Endothelial cell of umbilical vein (primary cell): ENCODE results near the gene RHOB.

Source experiments
- EZH2 ChIP-seq: IDR thresholded peaks from 2 replicates; pipeline ENCODE4 v1.6.1; 2012; ENCODE audit warnings: borderline replicate concordance, low read depth, mild to moderate bottlenecking, moderate library complexity, low read length, inconsistent platforms; ENCODE audit not compliant: severe bottlenecking
- FOS ChIP-seq: IDR thresholded peaks from 2 replicates; pipeline ENCODE4 v1.6.1; 2011; ENCODE audit warnings: mild to moderate bottlenecking, low read length, moderate library complexity, borderline replicate concordance; ENCODE audit not compliant: insufficient read depth
- JUN ChIP-seq: IDR thresholded peaks from 2 replicates; pipeline ENCODE4 v1.6.1; 2011; ENCODE audit warnings: borderline replicate concordance, low read depth; ENCODE audit not compliant: insufficient read length, insufficient read depth
- MYC ChIP-seq: IDR thresholded peaks from one replicate; pipeline ENCODE4 v1.6.1; 2011; ENCODE audit warnings: mild to moderate bottlenecking, low read depth, low read length
- POLR2A ChIP-seq: IDR thresholded peaks from 2 replicates; pipeline ENCODE4 v1.6.1; 2012; ENCODE audit warnings: low read depth, mild to moderate bottlenecking, control low read depth, low read length
- POLR2AphosphoS5 ChIP-seq: IDR thresholded peaks from 2 replicates; pipeline ENCODE4 v1.6.1; 2012; ENCODE audit warnings: low read depth, mild to moderate bottlenecking, control low read depth, low read length, moderate library complexity; ENCODE audit not compliant: insufficient read depth
- TF ChIP-seq, protein P1 (sequence below), 2 donors: IDR thresholded peaks; 1 replicate in 1 of 2; 2 replicates in 1 of 2; pipeline ENCODE4 v1.5.1; 2011; ENCODE audit warnings: low read length in 2 of 2, mild to moderate bottlenecking in 2 of 2, moderate library complexity in 2 of 2, control low read depth in 1 of 2, inconsistent platforms in 1 of 2, low read depth in 1 of 2; ENCODE audit not compliant: insufficient read depth in 1 of 2; ENCODE audit errors: extremely low read depth in 1 of 2
- TF ChIP-seq, protein P2 (sequence below): IDR thresholded peaks from 2 replicates; pipeline ENCODE4 v1.6.1; 2011; ENCODE audit not compliant: insufficient read depth, insufficient read length

DNA sequence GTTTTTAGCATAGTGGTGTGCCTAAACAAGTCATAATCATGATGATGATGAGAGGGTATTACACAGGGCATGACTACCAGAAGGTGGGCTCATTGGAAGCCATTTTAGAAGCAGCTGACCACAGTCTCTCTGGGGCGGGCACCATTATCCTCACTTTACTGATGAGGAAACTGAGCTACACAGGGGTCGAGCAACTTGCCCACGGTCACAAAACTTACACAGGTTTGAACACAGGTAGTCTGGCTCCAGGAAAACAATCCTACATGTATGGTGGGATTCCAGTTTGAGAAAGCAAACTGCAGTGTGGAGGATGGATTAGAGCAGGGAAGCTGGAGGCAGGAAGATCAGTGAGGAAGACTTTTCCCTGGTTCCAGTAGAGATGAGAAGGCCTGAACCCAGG, 6.2 kb downstream of the RHOB start:
- TF ChIP-seq JUN (no peak), POLR2AphosphoS5 (no peak), FOS (no peak), MYC (no peak), EZH2 (no peak), POLR2A (no peak)
- TF ChIP-seq, protein P1, sequence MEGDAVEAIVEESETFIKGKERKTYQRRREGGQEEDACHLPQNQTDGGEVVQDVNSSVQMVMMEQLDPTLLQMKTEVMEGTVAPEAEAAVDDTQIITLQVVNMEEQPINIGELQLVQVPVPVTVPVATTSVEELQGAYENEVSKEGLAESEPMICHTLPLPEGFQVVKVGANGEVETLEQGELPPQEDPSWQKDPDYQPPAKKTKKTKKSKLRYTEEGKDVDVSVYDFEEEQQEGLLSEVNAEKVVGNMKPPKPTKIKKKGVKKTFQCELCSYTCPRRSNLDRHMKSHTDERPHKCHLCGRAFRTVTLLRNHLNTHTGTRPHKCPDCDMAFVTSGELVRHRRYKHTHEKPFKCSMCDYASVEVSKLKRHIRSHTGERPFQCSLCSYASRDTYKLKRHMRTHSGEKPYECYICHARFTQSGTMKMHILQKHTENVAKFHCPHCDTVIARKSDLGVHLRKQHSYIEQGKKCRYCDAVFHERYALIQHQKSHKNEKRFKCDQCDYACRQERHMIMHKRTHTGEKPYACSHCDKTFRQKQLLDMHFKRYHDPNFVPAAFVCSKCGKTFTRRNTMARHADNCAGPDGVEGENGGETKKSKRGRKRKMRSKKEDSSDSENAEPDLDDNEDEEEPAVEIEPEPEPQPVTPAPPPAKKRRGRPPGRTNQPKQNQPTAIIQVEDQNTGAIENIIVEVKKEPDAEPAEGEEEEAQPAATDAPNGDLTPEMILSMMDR (IDR thresholded peaks at IDR 0.05; ENCODE audit: extremely low read depth in 1 of 2, insufficient read depth in 1 of 2, low read depth in 1 of 2, low read length in 2 of 2), result no peak
- TF ChIP-seq, protein P2, sequence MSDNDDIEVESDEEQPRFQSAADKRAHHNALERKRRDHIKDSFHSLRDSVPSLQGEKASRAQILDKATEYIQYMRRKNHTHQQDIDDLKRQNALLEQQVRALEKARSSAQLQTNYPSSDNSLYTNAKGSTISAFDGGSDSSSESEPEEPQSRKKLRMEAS, result no peak
